Right atrium auricular region (tissue), 2 donors: Measurements from ENCODE around the gene SPATA13. TPM values are rescaled to one million over a fixed set of nuclear protein-coding genes. Genes with fewer than 3 reads are reported as not detected.

ENCODE experiments used
- DNase-seq: peaks from one replicate; pipeline ENCODE4 v3.0.0-alpha.2; 2019; ENCODE audit warnings: low spot score
- H3K27ac ChIP-seq, 2 donors: fragments of 200-600 bp; sonication (generic); 1 replicate in 1 of 2; 2 replicates in 1 of 2; pipeline ENCODE4 v1.5.1; 2016 to 2019
- H3K27me3 ChIP-seq, 2 donors: fragments of 200-600 bp; sonication (generic); one replicate each; pipeline versions ENCODE4 v1.5.1 to v1.6.0; 2017 to 2019
- H3K36me3 ChIP-seq: fragments of 200-600 bp; sonication (generic); one replicate; pipeline ENCODE4 v1.5.1; 2016
- H3K4me1 ChIP-seq, 2 donors: fragments of 200-600 bp; sonication (generic); one replicate each; pipeline versions ENCODE4 v1.5.1 to v1.6.0; 2017 to 2019
- H3K4me3 ChIP-seq, 2 donors: fragments of 200-600 bp; sonication (generic); 1 replicate in 1 of 2; 2 replicates in 1 of 2; pipeline ENCODE4 v1.5.1; 2017 to 2019; ENCODE audit warnings: mild to moderate bottlenecking in 1 of 2, moderate library complexity in 1 of 2
- H3K9me3 ChIP-seq, 2 donors: fragments of 200-600 bp; sonication (generic); one replicate each; pipeline ENCODE4 v1.5.1; 2019
- CTCF ChIP-seq, 2 donors: fragments of 200-600 bp; sonication (generic); IDR thresholded peaks; one replicate each; pipeline ENCODE4 v1.5.1; 2019; ENCODE audit warnings: antibody characterized with exemption in 2 of 2
- total RNA-seq, 2 donors: library from RNA; depleted of rRNA; stranded (reverse); fragments of >200 nt; gene quantifications; one replicate each; pipeline ENCODE4 v1.1.0, GENCODE V29; 2016

The SPATA13 gene
- total RNA-seq, 2 donors from 2014 or later: 10.0 to 14.1 TPM

GRCh38 chr13:24172071-24172470 is 11.6 kb downstream of the SPATA13 start:
- H3K9me3 ChIP-seq: no peaks in the 10 kb centered on the region
- H3K27ac ChIP-seq: no peak overlapping the region
- no peak overlapping the region for H3K4me3 ChIP-seq
- no peaks in the 10 kb centered on the region for H3K27me3 ChIP-seq
- no peak for TF ChIP-seq CTCF (IDR thresholded peaks at IDR 0.05)
- DNase-seq: no peak
- no peaks in the 10 kb centered on the region for H3K36me3 ChIP-seq
- H3K4me1 ChIP-seq: peaks cover 0 to 10% of the 10 kb centered on the region in 2 donors

- no peaks in the 10 kb centered on the region for H3K27me3 ChIP-seq
- no peaks in the 10 kb centered on the region for H3K36me3 ChIP-seq
Measured at GRCh38 chr13:24173795-24174194, 13.3 kb downstream of the SPATA13 start.

GRCh38 chr13:24175847-24176246 is 15.3 kb downstream of the SPATA13 start:
- Histone ChIP-seq H3K4me1 (peaks cover 0 to 4% of the 10 kb centered on the region in 2 donors), H3K27me3 (no peaks in the 10 kb centered on the region), H3K36me3 (no peaks in the 10 kb centered on the region), H3K9me3 (no peaks in the 10 kb centered on the region), H3K4me3 (no peak overlapping the region), H3K27ac (no peak overlapping the region)
- no peak for TF ChIP-seq CTCF (IDR thresholded peaks at IDR 0.05)
- DNase-seq: no peak

More at GRCh38 chr13:24173795-24174194, 13.3 kb downstream of the SPATA13 start:
- Histone ChIP-seq H3K4me3 (no peak overlapping the region), H3K27ac (no peak overlapping the region), H3K4me1 (peaks cover 0 to 10% of the 10 kb centered on the region in 2 donors), H3K9me3 (no peaks in the 10 kb centered on the region)
- DNase-seq: no peak
- no peak for TF ChIP-seq CTCF (IDR thresholded peaks at IDR 0.05)

GRCh38 chr13:24176351-24177101 is 16.0 kb downstream of the SPATA13 start:
- no peak overlapping the region for H3K4me3 ChIP-seq
- H3K36me3 ChIP-seq: no peaks in the 10 kb centered on the region
- H3K9me3 ChIP-seq: no peaks in the 10 kb centered on the region
- H3K4me1 ChIP-seq: peaks cover 0 to 4% of the 10 kb centered on the region in 2 donors
- DNase-seq: no peak
- H3K27ac ChIP-seq: no peak overlapping the region
- no peaks in the 10 kb centered on the region for H3K27me3 ChIP-seq
- TF ChIP-seq CTCF (IDR thresholded peaks at IDR 0.05): no peak

GRCh38 chr13:24178847-24179485 is 18.4 kb downstream of the SPATA13 start:
- Histone ChIP-seq H3K9me3 (no peaks in the 10 kb centered on the region), H3K4me3 (no peak overlapping the region), H3K27me3 (no peaks in the 10 kb centered on the region), H3K27ac (no peak overlapping the region), H3K4me1 (peaks cover 0 to 4% of the 10 kb centered on the region in 2 donors), H3K36me3 (no peaks in the 10 kb centered on the region)
- DNase-seq: no peak
- no peak for TF ChIP-seq CTCF (IDR thresholded peaks at IDR 0.05)
